OCI-LY3 (cell line): Measurements from ENCODE around the gene INPP5K.
"Not testable (repeated sequence)": the region's sequence is repeated elsewhere in the genome, so short reads cannot be mapped to it uniquely, and the experiment has no call there.

Experiments
- H2AFZ ChIP-seq: fragments of 200-600, 300-600 bp; shearing (Covaris generic); 2 replicates; pipeline ENCODE4 v1.6.0; 2014; ENCODE audit warnings: antibody characterized with exemption, low read depth, low read length
- H3K27ac ChIP-seq: fragments of 200-600, 300-600 bp; sonication (generic); 2 replicates; pipeline ENCODE4 v1.5.1; 2014; ENCODE audit warnings: mild to moderate bottlenecking, low read length, moderate library complexity, mixed read lengths
- H3K27me3 ChIP-seq: fragments of 200-600, 300-600 bp; sonication (generic); 2 replicates; pipeline ENCODE4 v1.6.1; 2014; ENCODE audit warnings: low read depth, low read length, mixed read lengths
- H3K36me3 ChIP-seq: fragments of 200-600, 300-600 bp; sonication (generic); replicated peaks from 2 replicates; pipeline ENCODE3; 2014; ENCODE audit warnings: low read depth, low read length, mixed read lengths
- H3K4me1 ChIP-seq: fragments of 300-600, 200-600 bp; sonication (generic); 2 replicates; pipeline ENCODE4 v1.6.1; 2014; ENCODE audit warnings: low read length, mixed read lengths
- H3K4me2 ChIP-seq: fragments of 200-600, 300-600 bp; sonication (generic); 2 replicates; pipeline ENCODE4 v1.6.1; 2014; ENCODE audit warnings: low read length, mixed read lengths
- H3K4me3 ChIP-seq: fragments of 300-600, 200-600 bp; sonication (generic); 2 replicates; pipeline ENCODE4 v1.5.1; 2014; ENCODE audit warnings: antibody characterized with exemption, mild to moderate bottlenecking, low read length, moderate library complexity
- H3K79me2 ChIP-seq: fragments of 300-600, 200-600 bp; shearing (Covaris generic); 2 replicates; pipeline ENCODE4 v1.6.1; 2014; ENCODE audit warnings: mild to moderate bottlenecking, low read length, mixed read lengths
- H3K9ac ChIP-seq: fragments of 300-600, 200-600 bp; shearing (Covaris generic); 2 replicates; pipeline ENCODE4 v1.6.0; 2014; ENCODE audit warnings: mild to moderate bottlenecking, low read length, moderate library complexity
- H3K9me3 ChIP-seq: fragments of 200-600, 300-600 bp; shearing (Covaris generic); 2 replicates; pipeline ENCODE4 v1.6.1; 2014; ENCODE audit warnings: low read length, mixed read lengths; ENCODE audit not compliant: insufficient read depth
- H4K20me1 ChIP-seq: fragments of 200-600, 300-600 bp; sonication (generic); 2 replicates; pipeline ENCODE4 v1.6.1; 2016; ENCODE audit warnings: low read length, mixed read lengths; ENCODE audit not compliant: insufficient read depth
- CTCF ChIP-seq: fragments of 200-600, 300-600 bp; sonication (generic); IDR thresholded peaks from 2 replicates; pipeline ENCODE4 v1.5.1; 2014; ENCODE audit warnings: antibody characterized with exemption, low read length, low read depth
- EZH2phosphoT487 ChIP-seq: fragments of 200-600 bp; shearing (Covaris generic); IDR thresholded peaks from 2 replicates; pipeline ENCODE4 v1.6.1; 2018; ENCODE audit warnings: antibody characterized with exemption, mixed run types, low read depth

The INPP5K gene

DNA sequence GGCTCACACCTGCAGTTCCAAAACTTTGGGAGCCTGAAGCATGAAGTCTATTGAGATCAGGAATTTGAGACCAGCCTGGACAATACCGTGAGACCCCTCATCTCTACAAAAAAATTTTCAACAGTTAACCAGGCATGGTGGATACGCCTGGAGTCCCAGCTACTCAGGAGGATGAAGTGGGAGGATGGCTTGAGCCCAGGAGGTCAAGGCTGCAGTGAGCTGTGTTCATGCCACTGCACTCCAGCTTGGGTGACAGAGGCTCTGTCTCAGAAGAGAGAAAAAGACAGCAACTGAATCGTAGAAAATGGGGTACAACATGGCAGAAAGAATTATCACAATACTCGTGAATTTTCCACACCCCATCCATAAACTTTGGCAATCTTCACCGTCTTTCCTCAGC is 63.6 kb downstream of the INPP5K start:
- H3K79me2 ChIP-seq, result peaks cover 84% of the 10 kb centered on the region
- peaks cover 7% of the 10 kb centered on the region for H3K36me3 ChIP-seq
- H3K9me3 ChIP-seq, result no peaks in the 10 kb centered on the region
- peaks cover 10% of the 10 kb centered on the region for H3K4me1 ChIP-seq
- H3K4me3 ChIP-seq, result no peak overlapping the region
- no peaks in the 10 kb centered on the region for H3K27me3 ChIP-seq
- peaks cover 24% of the 10 kb centered on the region for H4K20me1 ChIP-seq
- H3K4me2 ChIP-seq, result no peak overlapping the region
- no peak for TF ChIP-seq CTCF
- no peak for TF ChIP-seq EZH2phosphoT487
- H3K27ac ChIP-seq, result no peak overlapping the region
- no peak overlapping the region for H2AFZ ChIP-seq
- H3K9ac ChIP-seq, result no peak overlapping the region

GRCh38 chr17:1450261-1450660 is 66.2 kb downstream of the INPP5K start:
- peaks cover 31% of the 10 kb centered on the region for H4K20me1 ChIP-seq

GRCh38 chr17:1449412-1449967 is 66.9 kb downstream of the INPP5K start:
- Histone ChIP-seq H3K4me1 (peaks cover 2% of the 10 kb centered on the region), H3K9me3 (no peaks in the 10 kb centered on the region), H3K36me3 (peaks cover 7% of the 10 kb centered on the region), H3K9ac (no peak overlapping the region), H3K27me3 (no peaks in the 10 kb centered on the region), H3K4me3 (no peak overlapping the region), H3K27ac (no peak overlapping the region), H3K79me2 (peaks cover 98% of the 10 kb centered on the region), H2AFZ (no peak overlapping the region), H4K20me1 (peaks cover 26% of the 10 kb centered on the region), H3K4me2 (no peak overlapping the region)
- no peak for TF ChIP-seq CTCF

More at GRCh38 chr17:1450261-1450660, 66.2 kb downstream of the INPP5K start:
- H2AFZ ChIP-seq, H3K4me3 ChIP-seq, H3K36me3 ChIP-seq, H3K4me1 ChIP-seq, H3K9me3 ChIP-seq, H3K27me3 ChIP-seq, H3K9ac ChIP-seq, H3K27ac ChIP-seq, H3K4me2 ChIP-seq: not testable (repeated sequence)
- H3K79me2 ChIP-seq, result peaks cover 100% of the 10 kb centered on the region

GRCh38 chr17:1447052-1447451 is 69.4 kb downstream of the INPP5K start:
- H3K27me3 ChIP-seq, result no peaks in the 10 kb centered on the region
- no peaks in the 10 kb centered on the region for H3K4me1 ChIP-seq
- no peak overlapping the region for H3K9ac ChIP-seq
- peaks cover 93% of the 10 kb centered on the region for H3K79me2 ChIP-seq
- no peak overlapping the region for H3K4me3 ChIP-seq
- H4K20me1 ChIP-seq, result peaks cover 23% of the 10 kb centered on the region; the same call in 1 of the 2 replicates
- H2AFZ ChIP-seq, result no peak overlapping the region
- TF ChIP-seq CTCF (no peak), EZH2phosphoT487 (no peak)
- H3K27ac ChIP-seq, result no peak overlapping the region
- no peak overlapping the region for H3K4me2 ChIP-seq
- no peaks in the 10 kb centered on the region for H3K9me3 ChIP-seq
- peaks cover 5% of the 10 kb centered on the region for H3K36me3 ChIP-seq
